HEK293 (cell line): ENCODE data around the gene ABHD14A.
A peak's percentile ranks its signal among the peaks of the same experiment; 100 is the strongest.

Experiments
- CTCF ChIA-PET: fragments of 350-600 bp; formaldehyde crosslinking; extraction: SDS; loops from one replicate; lab custom pipeline; 2021; ENCODE audit warnings: antibody characterized with exemption; lab: Yijun Ruan, JAX
- POLR2A ChIA-PET: fragments of 300-600 bp; formaldehyde crosslinking; extraction: SDS; loops from one replicate; lab custom pipeline; 2020; ENCODE audit warnings: antibody characterized with exemption, inconsistent platforms; lab: Yijun Ruan, JAX
- H3K27ac ChIP-seq: fragments of 200-500 bp; sonication (Bioruptor generic); 2 replicates; pipeline ENCODE4 v1.5.1; 2014; ENCODE audit warnings: low read depth, low read length, control low read depth, inconsistent platforms; ENCODE audit errors: extremely low read depth
- H3K36me3 ChIP-seq, 2 experiments: fragments of 200-500 bp in 1 of 2; sonication (Bioruptor generic) in 1 of 2; 1 replicate in 1 of 2; 2 replicates in 1 of 2; pipeline ENCODE4 v1.5.1; 2014 to 2017; ENCODE audit warnings: inconsistent platforms in 2 of 2, low read length in 2 of 2; ENCODE audit not compliant: control insufficient read depth in 2 of 2, insufficient read depth in 1 of 2
- H3K4me1 ChIP-seq: fragments of 200-500 bp; sonication (Bioruptor generic); 2 replicates; pipeline ENCODE4 v1.5.1; 2014; ENCODE audit warnings: mild to moderate bottlenecking, low read length, inconsistent platforms; ENCODE audit not compliant: control insufficient read depth, insufficient read depth
- H3K4me3 ChIP-seq: 2 replicates; pipeline ENCODE4 v1.5.1; 2011; ENCODE audit warnings: low read depth, mild to moderate bottlenecking, control low read depth, low read length, moderate library complexity
- H3K9me3 ChIP-seq: fragments of 200-500 bp; sonication (Bioruptor generic); 2 replicates; pipeline ENCODE4 v1.5.1; 2014; ENCODE audit warnings: low read depth, low read length, inconsistent platforms; ENCODE audit not compliant: control insufficient read depth, insufficient read depth
- EGR2 ChIP-seq: fragments of 450-650 bp; formaldehyde crosslinking; IDR thresholded peaks from 2 replicates; pipeline ENCODE4 v1.5.1; 2016; ENCODE audit warnings: low read depth, missing biosample characterization, missing genetic modification characterization
- GLIS2 ChIP-seq: fragments of 450-650 bp; formaldehyde crosslinking; IDR thresholded peaks from 2 replicates; pipeline ENCODE4 v1.5.1; 2016; ENCODE audit warnings: missing biosample characterization, missing genetic modification characterization
- HIC1 ChIP-seq: fragments of 450-650 bp; formaldehyde crosslinking; IDR thresholded peaks from 2 replicates; pipeline ENCODE4 v1.5.1; 2016; ENCODE audit warnings: missing biosample characterization, missing genetic modification characterization
- KLF17 ChIP-seq: fragments of 450-650 bp; formaldehyde crosslinking; IDR thresholded peaks from 2 replicates; pipeline ENCODE4 v1.5.1; 2016; ENCODE audit warnings: missing biosample characterization, missing genetic modification characterization
- PATZ1 ChIP-seq: fragments of 450-650 bp; formaldehyde crosslinking; IDR thresholded peaks from 2 replicates; pipeline ENCODE4 v1.5.1; 2016; ENCODE audit warnings: missing biosample characterization, missing genetic modification characterization
- PRDM1 ChIP-seq: fragments of 450-650 bp; formaldehyde crosslinking; IDR thresholded peaks from 2 replicates; pipeline ENCODE4; 2016; ENCODE audit warnings: missing biosample characterization, missing genetic modification characterization
- PRDM10 ChIP-seq: fragments of 450-650 bp; formaldehyde crosslinking; IDR thresholded peaks from 2 replicates; pipeline ENCODE4 v1.5.1; 2016; ENCODE audit warnings: missing biosample characterization, missing genetic modification characterization
- SCRT1 ChIP-seq: fragments of 450-650 bp; formaldehyde crosslinking; IDR thresholded peaks from 2 replicates; pipeline ENCODE4 v1.5.1; 2016; ENCODE audit warnings: missing biosample characterization, missing genetic modification characterization, borderline replicate concordance
- SCRT2 ChIP-seq: fragments of 450-650 bp; formaldehyde crosslinking; IDR thresholded peaks from 2 replicates; pipeline ENCODE4 v1.5.1; 2016; ENCODE audit warnings: missing biosample characterization, missing genetic modification characterization
- ZBTB17 ChIP-seq: fragments of 450-650 bp; formaldehyde crosslinking; IDR thresholded peaks from 2 replicates; pipeline ENCODE4 v1.5.1; 2016; ENCODE audit warnings: missing biosample characterization, missing genetic modification characterization
- ZBTB20 ChIP-seq: fragments of 450-650 bp; formaldehyde crosslinking; IDR thresholded peaks from 2 replicates; pipeline ENCODE4 v1.5.1; 2016; ENCODE audit warnings: missing biosample characterization, missing genetic modification characterization
- ZFHX2 ChIP-seq: fragments of 450-650 bp; formaldehyde crosslinking; conservative IDR thresholded peaks from 2 replicates; pipeline ENCODE4 v1.5.1; 2016; ENCODE audit warnings: missing biosample characterization, missing genetic modification characterization
- ZFP69B ChIP-seq: fragments of 450-650 bp; formaldehyde crosslinking; IDR thresholded peaks from 2 replicates; pipeline ENCODE4 v1.5.1; 2016; ENCODE audit warnings: missing biosample characterization, missing genetic modification characterization
- ZNF274 ChIP-seq, 2 experiments: fragments of 200-500 bp in 1 of 2; fragments of 450-650 bp in 1 of 2; sonication (Bioruptor generic) in 1 of 2; formaldehyde crosslinking in 1 of 2; IDR thresholded peaks; 2 replicates each; pipeline versions ENCODE4 v1.5.1 to v1.6.1; 2014 to 2016; ENCODE audit warnings: borderline replicate concordance in 1 of 2, inconsistent platforms in 1 of 2, low read length in 1 of 2, missing biosample characterization in 1 of 2, missing genetic modification characterization in 1 of 2
- ZNF335 ChIP-seq: fragments of 450-650 bp; formaldehyde crosslinking; conservative IDR thresholded peaks from 2 replicates; pipeline ENCODE4 v1.5.1; 2016; ENCODE audit warnings: missing biosample characterization, missing genetic modification characterization
- ZNF404 ChIP-seq: fragments of 450-650 bp; formaldehyde crosslinking; IDR thresholded peaks from 2 replicates; pipeline ENCODE4 v1.5.1; 2017; ENCODE audit warnings: missing biosample characterization, missing genetic modification characterization
- ZNF521 ChIP-seq: fragments of 450-650 bp; formaldehyde crosslinking; IDR thresholded peaks from 2 replicates; pipeline ENCODE4 v1.5.1; 2017; ENCODE audit warnings: missing biosample characterization, mild to moderate bottlenecking, missing genetic modification characterization
- ZNF600 ChIP-seq: fragments of 450-650 bp; formaldehyde crosslinking; IDR thresholded peaks from 2 replicates; pipeline ENCODE4 v1.5.1; 2016; ENCODE audit warnings: missing biosample characterization, missing genetic modification characterization
- ZNF621 ChIP-seq: fragments of 450-650 bp; formaldehyde crosslinking; IDR thresholded peaks from 2 replicates; pipeline ENCODE4 v1.5.1; 2017; ENCODE audit warnings: missing biosample characterization, missing genetic modification characterization
- ZNF629 ChIP-seq: fragments of 450-650 bp; formaldehyde crosslinking; IDR thresholded peaks from 2 replicates; pipeline ENCODE4 v1.5.1; 2017; ENCODE audit warnings: missing biosample characterization, missing genetic modification characterization
- ZNF692 ChIP-seq: fragments of 450-650 bp; formaldehyde crosslinking; IDR thresholded peaks from 2 replicates; pipeline ENCODE4 v1.5.1; 2016; ENCODE audit warnings: missing biosample characterization, missing genetic modification characterization

Gene ABHD14A

GRCh38 chr3:51968170-51968775 is 6.6 kb upstream of the ABHD14A start (continued):
- peak; percentile 69 for TF ChIP-seq PRDM10 (tag by site-specific recombination)
- no peak for TF ChIP-seq ZNF621 (tag by site-specific recombination)
- TF ChIP-seq ZNF404 (tag by site-specific recombination), result no peak
- 0 out of 2 replicates have a peak, but pooled peaks have one; percentile 54 for TF ChIP-seq PATZ1
- TF ChIP-seq EGR2 (tag by site-specific recombination), result peak; percentile 61
- 0 out of 2 replicates have a peak, but pooled peaks have one; percentile 28 for TF ChIP-seq ZFP69B (tag by site-specific recombination)
- peak; percentile 14; the same call in 1 of the 2 replicates for TF ChIP-seq ZBTB20 (tag by site-specific recombination)
- peak; percentile 6; the same call in 1 of the 2 replicates for TF ChIP-seq ZNF335 (tag by site-specific recombination)
- TF ChIP-seq PRDM1 (tag by site-specific recombination), result no peak
- 0 out of 2 replicates have a peak, but pooled peaks have one; percentile 51 for TF ChIP-seq ZNF692 (tag by site-specific recombination)
- TF ChIP-seq, all 188 proteins: peak for 11

GRCh38 chr3:51968883-51969678 is 5.8 kb upstream of the ABHD14A start:
- ChIA-PET POLR2A (interaction anchor here (1.6 to 1.8 kb wide), 2 partner anchors 13 to 14 kb away, joined by 5 to 8 read pairs; partner anchors contain the start of gene ACY1), CTCF (interaction anchor here (0.7 to 1.4 kb wide), 2 partner anchors 28 to 208 kb away, joined by 3 to 9 read pairs; partner anchors contain the start of gene RRP9)
- Histone ChIP-seq H3K4me1 (0 out of 2 replicates have a peak, but pooled peaks cover 2% of the 10 kb centered on the region), H3K27ac (no peak overlapping the region), H3K36me3 (peaks cover 0 to 7% of the 10 kb centered on the region in 2 experiments; a peak in 1 of 3 replicates), H3K4me3 (no peak overlapping the region), H3K9me3 (no peaks in the 10 kb centered on the region)
- peak; percentile 84 for TF ChIP-seq PRDM1 (tag by site-specific recombination)
- TF ChIP-seq ZNF600 (tag by site-specific recombination), result peak; percentile 82
- TF ChIP-seq ZFHX2, result peak; percentile 91
- TF ChIP-seq SCRT2 (tag by site-specific recombination), result peak; percentile 94
- peak; percentile 90 for TF ChIP-seq EGR2 (tag by site-specific recombination)
- 0 out of 2 replicates have a peak, but pooled peaks have one; percentile 15 for TF ChIP-seq GLIS2 (tag by site-specific recombination)
- TF ChIP-seq ZNF629 (tag by site-specific recombination), result no peak
- 0 out of 2 replicates have a peak, but pooled peaks have one; percentile 0 for TF ChIP-seq KLF17 (tag by site-specific recombination)
- TF ChIP-seq HIC1 (tag by site-specific recombination), result 0 out of 2 replicates have a peak, but pooled peaks have one; percentile 27
- TF ChIP-seq SCRT1 (tag by site-specific recombination), result peak; percentile 89
- no peak for TF ChIP-seq ZNF521 (tag by site-specific recombination)
- TF ChIP-seq ZBTB17 (tag by site-specific recombination), result peak; percentile 20
- TF ChIP-seq ZNF274 (IDR thresholded peaks at IDR 0.05; ENCODE audit: low read length), result no peak
- TF ChIP-seq ZNF274 (tag by site-specific recombination; IDR thresholded peaks at IDR 0.05; ENCODE audit: borderline replicate concordance), result no peak
